GM21360 (cell line): ENCODE data around the gene PUS7.
"Not testable (repeated sequence)": the region's sequence is repeated elsewhere in the genome, so short reads cannot be mapped to it uniquely, and the experiment has no call there.

Experiments used
- ATAC-seq: cut with Tn5 transposase; IDR thresholded peaks from one replicate; pipeline ENCODE4 v1.9.1; 2021; ENCODE audit warnings: mild to moderate bottlenecking, moderate library complexity; ENCODE audit not compliant: unreplicated experiment

The PUS7 gene

DNA sequence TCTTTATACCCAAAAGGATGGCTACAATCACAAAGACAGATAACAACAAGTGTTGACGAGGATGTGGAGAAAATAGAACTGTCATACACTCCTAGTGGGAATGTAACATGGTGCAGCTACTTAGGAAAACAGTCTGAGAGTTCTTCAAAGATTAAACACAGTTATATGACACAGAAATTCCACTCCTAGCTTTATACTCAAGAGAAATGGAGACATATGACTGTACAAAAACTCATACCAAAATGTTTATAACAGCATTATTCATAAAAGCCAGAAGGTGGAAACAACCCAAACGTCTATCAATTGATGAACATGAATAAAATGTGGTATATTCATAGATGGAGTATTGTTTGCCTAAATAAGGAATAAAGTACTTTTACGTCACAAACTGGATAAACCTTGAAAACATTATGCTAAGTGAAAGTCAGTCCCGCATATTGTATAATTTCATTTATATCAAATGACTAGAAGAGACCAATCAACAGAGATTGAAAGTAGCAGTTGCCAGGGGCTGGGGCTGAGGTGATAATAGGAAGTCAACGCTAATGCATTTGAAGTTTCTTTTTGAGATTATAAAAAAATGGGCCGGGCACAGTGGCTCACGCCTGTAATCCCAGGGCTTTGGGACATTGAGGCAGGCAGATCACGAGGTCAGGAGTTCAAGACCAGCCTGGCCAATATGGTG lies 71.8 kb downstream of the PUS7 start:
- no peak for ATAC-seq

DNA sequence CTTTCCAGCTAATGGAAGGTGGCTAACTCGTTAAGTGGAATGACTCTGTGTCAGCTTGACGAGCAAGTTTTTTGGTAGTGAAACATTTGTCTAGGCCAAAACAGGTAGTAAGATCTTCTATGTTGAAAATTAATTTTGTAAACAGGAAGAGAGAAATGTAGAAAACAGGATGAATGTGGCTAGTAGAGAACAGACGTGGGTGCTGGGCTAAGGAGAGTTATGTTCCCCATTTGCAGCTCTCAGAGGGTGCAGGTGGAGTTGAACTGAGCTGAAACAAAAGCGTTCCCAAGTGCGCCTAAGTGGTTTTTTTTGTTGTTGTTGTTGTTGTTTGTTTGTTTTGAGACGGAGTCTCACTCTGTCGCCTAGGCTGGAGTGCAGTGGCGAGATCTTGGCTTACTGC lies 73.9 kb downstream of the PUS7 start:
- ATAC-seq: no peak

DNA sequence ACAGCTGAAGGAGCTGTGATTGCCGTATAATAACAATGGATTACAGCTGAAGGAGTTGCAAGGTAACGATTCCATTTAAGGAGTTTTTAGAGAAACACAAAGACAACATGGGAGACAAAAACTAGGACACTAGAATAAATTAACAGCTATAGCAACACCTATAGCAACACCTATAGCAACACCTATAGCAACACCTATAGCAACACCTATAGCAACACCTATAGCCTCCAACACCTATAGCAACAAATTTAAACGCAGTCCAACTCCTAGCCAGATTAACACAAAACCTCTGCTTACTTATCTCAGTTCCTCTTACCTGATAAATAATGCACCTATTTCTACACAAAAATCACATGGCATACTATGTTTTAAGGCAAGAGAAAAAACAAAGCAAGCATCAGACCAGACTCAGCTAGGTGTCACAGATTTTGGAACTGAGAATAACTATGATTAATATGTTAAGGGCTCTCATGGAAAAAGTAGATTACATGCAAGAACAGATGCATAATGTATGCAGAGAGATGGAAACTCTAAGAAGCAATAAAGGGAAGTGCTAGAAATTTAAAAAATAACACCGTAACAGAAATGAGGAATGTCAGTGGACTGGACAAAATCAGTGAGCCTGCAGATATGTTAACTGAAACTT lies 77.6 kb downstream of the PUS7 start:
- ATAC-seq: no peak

DNA sequence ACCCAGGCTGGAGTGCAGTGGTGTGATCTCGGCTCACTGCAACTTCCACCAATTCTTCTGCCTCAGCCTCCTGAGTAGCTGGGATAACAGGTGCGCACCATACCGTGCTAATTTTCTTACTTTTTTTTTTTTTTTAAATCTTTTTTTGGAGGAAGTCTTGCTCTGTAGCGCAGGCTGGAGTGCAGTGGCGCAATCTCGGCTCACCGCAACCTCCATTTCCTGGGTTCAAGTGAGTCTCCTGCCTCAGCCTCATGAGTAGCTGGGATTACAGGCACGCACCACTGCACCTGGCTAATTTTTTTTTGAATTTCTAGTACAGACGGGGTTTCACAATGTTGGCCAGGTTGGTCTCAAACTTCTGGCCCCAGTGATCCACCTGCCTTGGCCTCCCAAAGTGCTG lies 79.9 kb downstream of the PUS7 start:
- not testable (repeated sequence) for ATAC-seq

DNA sequence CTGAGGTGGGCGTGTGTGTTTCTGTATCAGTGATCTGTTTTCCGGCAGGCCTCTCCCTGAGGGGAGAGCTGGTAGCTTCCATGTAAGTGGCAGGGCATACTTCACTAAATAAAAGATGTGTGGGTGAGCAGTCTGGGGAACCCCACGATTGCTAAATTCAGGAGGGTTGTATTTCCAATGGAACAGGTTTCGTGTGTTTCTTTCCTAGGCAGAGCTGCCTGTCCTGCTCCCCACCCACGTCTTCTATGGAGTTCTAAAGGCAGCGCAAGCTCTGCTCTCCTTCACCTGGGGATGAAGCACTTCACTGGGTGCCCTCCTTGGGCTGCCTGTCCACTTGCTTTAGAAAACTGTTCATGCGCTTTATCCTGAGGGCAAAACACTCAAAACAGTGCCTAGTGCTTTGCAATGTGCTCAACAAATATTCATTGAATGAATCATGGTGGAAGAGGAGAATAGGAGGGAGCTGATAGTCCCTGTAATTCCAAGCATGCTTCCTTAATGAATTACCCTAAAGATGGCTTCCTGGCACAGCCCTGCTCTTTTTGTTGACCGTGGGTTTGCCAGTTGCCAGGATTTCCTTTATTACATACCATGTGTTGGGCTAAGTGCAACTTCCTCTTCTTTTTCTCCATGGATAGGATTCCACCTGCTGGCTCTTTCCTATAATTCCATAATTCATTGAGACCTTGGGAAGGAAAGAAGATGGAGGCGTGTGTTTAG lies 82.7 kb downstream of the PUS7 start:
- no peak for ATAC-seq

DNA sequence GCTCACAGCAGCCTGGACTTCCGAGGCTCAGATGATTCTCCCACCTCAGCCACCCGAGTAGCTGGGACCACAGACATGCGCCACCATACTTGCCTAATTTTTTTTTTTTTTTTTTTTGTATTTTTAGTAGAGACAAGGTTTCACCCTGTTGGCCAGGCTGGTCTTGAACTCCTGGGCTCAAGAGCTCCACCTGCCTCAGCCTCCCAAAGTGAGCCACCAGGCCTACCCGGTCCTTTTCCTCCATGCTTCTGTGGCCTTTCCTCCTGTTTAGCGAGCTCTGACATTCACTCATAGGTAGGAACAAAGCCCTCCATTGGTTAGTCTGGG lies 83.3 kb downstream of the PUS7 start:
- ATAC-seq: no peak

DNA sequence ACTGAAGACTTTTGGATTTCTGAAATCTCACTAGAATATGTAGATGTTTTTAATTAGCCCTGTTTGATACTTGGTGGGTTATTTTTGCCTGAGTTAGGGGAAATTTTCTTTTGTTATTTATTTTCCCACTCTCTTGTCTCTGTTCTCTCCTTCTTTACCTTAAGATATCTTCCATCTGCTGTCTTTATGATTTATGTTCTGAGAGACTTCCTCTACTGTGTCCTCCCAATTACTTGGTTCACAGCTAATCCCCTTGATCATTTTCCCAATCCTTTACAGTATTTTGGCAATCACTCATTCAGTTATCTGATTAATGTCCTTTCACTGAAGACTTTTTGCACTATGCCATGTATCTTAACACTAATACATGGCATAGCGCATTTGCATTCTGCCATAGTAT lies 83.8 kb downstream of the PUS7 start:
- ATAC-seq: no peak

DNA sequence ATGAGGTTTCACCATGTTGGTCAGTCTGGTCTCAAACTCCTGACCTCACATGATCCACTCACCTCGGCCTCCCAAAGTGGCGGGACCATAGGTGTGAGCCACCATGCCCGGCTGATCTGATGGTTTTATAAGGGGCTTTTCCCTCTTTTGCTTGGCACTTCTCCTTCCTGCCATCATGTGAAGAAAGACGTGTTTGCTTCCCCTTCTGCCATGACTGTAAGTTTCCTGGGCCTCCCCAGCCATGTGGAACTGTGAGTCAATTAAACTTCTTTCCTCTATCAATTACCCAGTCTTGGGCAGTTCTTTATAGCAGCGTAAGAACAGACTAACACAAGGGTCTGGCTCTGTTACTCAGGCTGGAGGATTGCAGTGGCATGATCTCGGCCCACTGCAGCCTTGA lies 84.7 kb downstream of the PUS7 start:
- not testable (repeated sequence) for ATAC-seq

DNA sequence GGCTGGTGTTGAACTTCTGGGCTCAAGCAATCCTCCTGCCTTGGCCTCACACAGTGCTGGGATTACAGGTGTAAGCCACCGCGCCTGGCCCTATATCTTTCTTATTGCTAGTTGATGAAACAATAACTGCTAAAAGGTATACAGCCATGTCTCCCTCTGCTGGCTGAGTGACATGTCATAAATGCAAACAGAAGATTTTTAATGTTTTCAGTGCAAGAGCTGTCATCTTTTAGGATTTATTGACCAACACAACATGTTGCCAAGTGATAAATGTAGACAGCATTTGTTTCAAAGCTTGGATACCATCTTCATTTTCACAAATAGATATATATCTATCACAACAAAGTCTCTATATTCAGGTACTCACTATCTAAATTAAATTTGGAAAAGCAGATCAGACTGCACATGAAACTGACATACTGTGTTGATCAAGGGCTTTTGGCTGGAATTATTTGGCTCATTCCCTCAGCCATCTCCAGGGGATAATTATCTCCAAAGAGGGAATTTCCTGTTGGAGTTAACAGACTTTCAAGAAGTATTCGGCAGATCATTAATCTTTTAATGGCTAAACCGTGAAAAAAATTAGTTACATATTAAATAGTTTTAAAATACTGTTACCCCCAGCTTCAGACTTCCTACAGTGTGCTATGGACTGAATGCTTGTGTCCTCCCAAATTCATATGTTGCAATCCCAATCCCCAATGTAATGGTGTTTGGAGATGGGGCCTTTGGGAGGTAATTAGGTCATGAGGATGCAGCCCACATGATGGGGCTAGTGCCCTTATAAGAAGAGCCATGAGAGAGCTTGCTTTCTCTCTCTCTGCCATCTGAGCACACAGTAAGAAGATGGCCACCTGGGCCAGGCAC lies 92.1 kb downstream of the PUS7 start:
- no peak for ATAC-seq

DNA sequence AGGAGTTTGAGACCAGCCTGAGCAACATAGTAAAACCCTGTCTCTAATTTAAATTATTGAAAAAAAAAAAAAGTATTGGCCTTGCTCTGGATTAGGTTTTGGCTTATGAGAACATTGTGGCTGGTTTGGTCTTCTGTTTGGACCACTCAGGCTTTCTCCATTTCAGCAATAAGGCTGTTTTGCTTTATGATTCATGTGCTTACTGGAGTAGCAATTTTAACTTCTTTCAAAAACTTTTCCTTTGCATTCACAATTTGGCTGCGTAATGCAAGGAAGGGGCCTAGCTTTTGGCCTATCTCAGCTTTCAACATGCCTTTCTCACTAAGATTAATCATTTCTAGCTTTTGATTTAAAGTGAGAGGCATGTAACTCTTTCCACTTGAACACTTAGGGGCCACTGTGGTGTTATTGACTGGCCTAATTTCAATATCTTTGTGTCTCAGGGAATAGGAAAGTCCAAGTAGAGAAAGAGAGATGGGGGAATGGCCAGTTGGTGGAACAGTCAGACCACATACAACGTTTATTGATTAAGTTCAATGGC lies 95.4 kb downstream of the PUS7 start:
- ATAC-seq: no peak

DNA sequence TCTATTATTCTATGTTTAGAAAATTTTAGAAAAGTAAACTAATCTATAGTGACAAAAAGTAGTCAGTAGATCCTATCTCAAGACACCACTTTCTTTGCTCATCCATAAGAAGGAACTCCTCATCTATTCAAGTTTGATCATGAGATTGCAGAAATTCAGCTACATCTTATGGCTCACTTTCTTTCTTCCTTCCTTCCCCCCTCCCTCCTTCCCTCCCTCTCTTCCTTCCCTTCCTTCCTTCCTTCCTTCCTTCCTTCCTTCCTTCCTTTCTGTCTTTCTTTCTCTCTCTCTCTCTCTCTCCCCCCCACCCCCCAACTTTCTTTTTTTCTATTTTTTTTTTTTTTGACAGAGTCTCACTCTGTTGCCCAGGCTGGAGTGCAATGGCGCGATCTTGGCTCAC lies 98.1 kb downstream of the PUS7 start:
- no peak for ATAC-seq

DNA sequence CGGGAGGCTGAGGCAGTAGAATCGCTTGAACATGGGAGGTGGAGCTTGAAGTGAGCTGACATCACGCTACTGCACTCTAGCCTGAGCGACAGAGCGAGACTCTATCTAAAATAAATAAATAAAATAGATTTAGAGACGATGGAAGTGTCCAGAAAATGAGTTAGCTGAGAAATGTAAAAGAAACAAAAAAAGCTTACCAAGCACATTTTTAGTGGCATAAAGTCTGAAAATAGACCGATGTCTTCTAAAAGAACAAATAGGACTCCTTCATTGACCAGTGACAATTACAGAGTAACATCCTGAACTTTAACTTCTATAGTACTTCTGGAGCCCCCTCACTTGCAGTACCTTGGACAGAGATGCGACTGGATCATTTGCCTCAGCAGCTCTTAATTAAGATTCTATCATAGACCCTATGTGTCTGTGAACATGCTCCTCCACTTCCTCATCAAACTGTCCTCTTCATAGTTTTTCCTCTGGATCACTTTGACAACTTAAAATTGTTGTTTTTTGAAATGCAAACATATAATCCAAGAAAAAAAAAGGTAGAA lies 108.1 kb downstream of the PUS7 start:
- no peak for ATAC-seq

DNA sequence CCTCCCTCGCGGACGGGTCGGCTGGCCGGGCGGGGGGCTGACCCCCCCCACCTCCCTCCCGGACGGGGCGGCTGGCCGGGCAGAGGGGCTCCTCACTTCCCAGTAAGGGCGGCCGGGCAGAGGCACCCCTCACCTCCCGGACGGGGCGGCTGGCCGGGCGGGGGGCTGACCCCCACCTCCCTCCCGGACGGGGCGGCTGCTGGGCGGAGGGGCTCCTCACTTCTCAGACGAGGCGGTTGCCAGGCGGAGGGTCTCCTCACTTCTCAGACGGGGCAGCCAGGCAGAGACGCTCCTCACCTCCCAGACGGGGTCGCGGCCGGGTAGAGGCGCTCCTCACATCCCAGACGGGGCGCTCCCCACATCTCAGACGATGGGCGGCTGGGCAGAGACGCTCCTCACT lies 111.3 kb downstream of the PUS7 start:
- not testable (repeated sequence) for ATAC-seq

DNA sequence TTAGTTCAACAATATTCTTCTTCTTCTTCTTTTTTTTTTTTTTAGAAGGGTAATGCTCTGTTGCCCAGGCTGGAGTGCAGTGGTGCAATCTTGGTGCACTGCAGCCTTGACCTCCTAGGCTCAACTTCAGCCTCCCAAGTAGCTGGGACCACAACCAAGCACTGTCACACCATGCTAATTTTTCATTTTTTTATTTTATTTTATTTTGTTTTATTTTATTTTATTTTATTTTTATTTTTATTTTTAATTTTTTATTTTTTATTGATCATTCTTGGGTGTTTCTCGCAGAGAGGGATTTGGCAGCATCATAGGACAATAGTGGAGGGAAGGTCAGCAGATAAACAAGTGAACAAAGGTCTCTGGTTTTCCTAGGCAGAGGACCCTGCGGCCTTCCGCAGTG lies 112.3 kb downstream of the PUS7 start:
- not testable (repeated sequence) for ATAC-seq

DNA sequence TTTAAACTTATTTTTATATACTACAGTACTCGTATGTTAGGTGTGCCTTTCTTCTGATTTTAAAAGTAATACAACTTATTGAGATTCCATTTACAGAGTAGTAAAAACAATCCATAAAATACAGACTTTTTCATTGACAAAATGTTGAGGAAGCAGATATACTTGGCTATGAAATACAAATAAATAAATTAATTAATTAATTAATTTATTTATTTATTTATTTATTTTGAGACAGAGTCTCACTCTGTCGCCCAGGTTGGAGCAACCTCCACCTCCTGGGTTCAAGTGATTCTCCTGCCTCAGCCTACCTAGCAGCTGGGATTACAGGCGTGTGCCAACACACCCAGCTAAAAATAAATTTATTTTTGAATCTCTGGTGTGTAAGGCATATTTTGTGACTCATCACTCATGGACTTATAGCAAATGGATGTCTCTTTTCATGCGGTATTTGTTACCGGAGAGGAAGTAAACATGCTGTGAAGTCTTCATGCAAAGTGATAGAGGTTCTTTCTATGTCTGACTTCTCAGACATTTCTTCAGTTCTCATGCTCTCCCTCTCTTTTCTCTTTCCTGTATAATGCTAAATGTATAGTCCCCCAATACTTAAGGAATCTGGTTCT lies 113.2 kb downstream of the PUS7 start:
- ATAC-seq: no peak
